Measurements from ENCODE around the gene UBA6. TPM values are rescaled to one million over a fixed set of nuclear protein-coding genes. Genes with fewer than 3 reads are reported as not detected.
A peak's percentile ranks its signal among the peaks of the same experiment; 100 is the strongest.

Gene UBA6
- total and polyA plus RNA-seq, 2 experiments from 2014 or later = 38.8 to 61.9 TPM

- 95 to 100% methylated on average over 2 of the region's 2 CpGs for WGBS, 2 experiments (ENCODE audit: low coverage in 1 of 2, low lambda C conversion rate in 2 of 2, missing lambda C conversion rate in 2 of 2)
- Histone ChIP-seq H3K27ac (no peak overlapping the region), H3K4me1 (ENCODE audit: insufficient read depth) (peaks cover 19% of the 10 kb centered on the region), H4K20me1 (ENCODE audit: insufficient read depth) (no peaks in the 10 kb centered on the region), H3K9me2 (ENCODE audit: insufficient read depth) (no peaks in the 10 kb centered on the region), H3K27me3 (replicated peaks; ENCODE audit: insufficient read depth) (no peaks in the 10 kb centered on the region), H3F3A (ENCODE audit: insufficient read depth) (0 out of 2 replicates have a peak, but pooled peaks cover 7% of the 10 kb centered on the region), H3K36me3 (ENCODE audit: low read depth) (no peaks in the 10 kb centered on the region), H3K9me3 (ENCODE audit: low read depth) (no peaks in the 10 kb centered on the region), H2AFZ (no peak overlapping the region), H3K4me2 (ENCODE audit: unreplicated experiment) (no peak overlapping the region), H3K4me3 (no peak overlapping the region), H3K79me2 (ENCODE audit: insufficient read depth) (0 out of 2 replicates have a peak, but pooled peaks cover 7% of the 10 kb centered on the region), H3K9ac (no peak overlapping the region)
- in situ Hi-C loops (cut with MboI) = no loop called here
- TF ChIP-seq EZH2 (IDR thresholded peaks at IDR 0.05; ENCODE audit: insufficient read depth, poor library complexity, severe bottlenecking) = no peak
- no peak for TF ChIP-seq EZH2phosphoT487 (IDR thresholded peaks at IDR 0.05; ENCODE audit: insufficient read depth, low read depth)
- DNase-seq = no peak
Measured at GRCh38 chr4:67718848-67719247, 17.9 kb upstream of the UBA6 start.

DNA sequence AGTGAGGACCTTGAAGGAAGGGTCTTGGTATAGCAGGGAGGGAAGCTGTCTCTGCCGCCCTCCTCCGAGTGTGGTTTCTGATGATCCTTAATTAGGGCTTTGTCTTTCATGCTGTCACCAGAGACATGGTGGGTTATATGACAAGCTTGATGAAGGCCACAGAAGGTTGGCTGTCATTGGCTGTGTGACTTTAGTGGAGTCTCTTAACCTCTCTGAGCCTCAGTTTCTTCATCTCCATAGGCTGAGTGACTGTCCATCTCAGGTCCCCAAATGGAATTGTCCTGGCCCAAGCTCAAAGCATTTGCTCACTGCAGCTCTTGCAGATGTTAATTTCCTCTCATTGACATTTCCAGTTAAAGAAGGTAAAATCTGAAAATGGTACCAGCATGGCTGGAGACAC is 16.6 kb upstream of the UBA6 start:
- H3K4me3 ChIP-seq = no peak overlapping the region
- in situ Hi-C loops (cut with MboI) = no loop called here
- no peak overlapping the region for H3K4me2 ChIP-seq (ENCODE audit: unreplicated experiment)
- H3K9me3 ChIP-seq (ENCODE audit: low read depth) = no peaks in the 10 kb centered on the region
- H3K9ac ChIP-seq = no peak overlapping the region
- DNase-seq = no peak
- no peaks in the 10 kb centered on the region for H3K9me2 ChIP-seq (ENCODE audit: insufficient read depth)
- no peak overlapping the region for H2AFZ ChIP-seq
- no peak overlapping the region for H3K27ac ChIP-seq
- H3K79me2 ChIP-seq (ENCODE audit: insufficient read depth) = 0 out of 2 replicates have a peak, but pooled peaks cover 7% of the 10 kb centered on the region
- peaks cover 24% of the 10 kb centered on the region for H3K4me1 ChIP-seq (ENCODE audit: insufficient read depth)
- 98% methylated on average over 2 of the region's 2 CpGs for WGBS, 2 experiments (ENCODE audit: low coverage in 1 of 2, low lambda C conversion rate in 2 of 2, missing lambda C conversion rate in 2 of 2)
- no peaks in the 10 kb centered on the region for H3K27me3 ChIP-seq (replicated peaks; ENCODE audit: insufficient read depth)
- H4K20me1 ChIP-seq (ENCODE audit: insufficient read depth) = no peaks in the 10 kb centered on the region
- H3F3A ChIP-seq (ENCODE audit: insufficient read depth) = 0 out of 2 replicates have a peak, but pooled peaks cover 13% of the 10 kb centered on the region
- TF ChIP-seq EZH2 (IDR thresholded peaks at IDR 0.05; ENCODE audit: insufficient read depth, poor library complexity, severe bottlenecking) = no peak
- no peak for TF ChIP-seq EZH2phosphoT487 (IDR thresholded peaks at IDR 0.05; ENCODE audit: insufficient read depth, low read depth)
- H3K36me3 ChIP-seq (ENCODE audit: low read depth) = no peaks in the 10 kb centered on the region

GRCh38 chr4:67714955-67715354 is 14.0 kb upstream of the UBA6 start:
- no peak for TF ChIP-seq EZH2 (IDR thresholded peaks at IDR 0.05; ENCODE audit: insufficient read depth, poor library complexity, severe bottlenecking)
- no peak for TF ChIP-seq EZH2phosphoT487 (IDR thresholded peaks at IDR 0.05; ENCODE audit: insufficient read depth, low read depth)
- in situ Hi-C loops (cut with MboI) = no loop called here
- Histone ChIP-seq H3K9me2 (ENCODE audit: insufficient read depth) (no peaks in the 10 kb centered on the region), H3K27me3 (replicated peaks; ENCODE audit: insufficient read depth) (no peaks in the 10 kb centered on the region), H4K20me1 (ENCODE audit: insufficient read depth) (no peaks in the 10 kb centered on the region), H3K36me3 (ENCODE audit: low read depth) (no peaks in the 10 kb centered on the region), H2AFZ (no peak overlapping the region), H3K27ac (no peak overlapping the region), H3F3A (ENCODE audit: insufficient read depth) (0 out of 2 replicates have a peak, but pooled peaks cover 13% of the 10 kb centered on the region), H3K9me3 (ENCODE audit: low read depth) (no peaks in the 10 kb centered on the region), H3K4me2 (ENCODE audit: unreplicated experiment) (no peak overlapping the region), H3K9ac (no peak overlapping the region), H3K4me1 (ENCODE audit: insufficient read depth) (peaks cover 13% of the 10 kb centered on the region), H3K79me2 (ENCODE audit: insufficient read depth) (peaks cover 17% of the 10 kb centered on the region), H3K4me3 (no peak overlapping the region)
- no peak for DNase-seq
- WGBS, 2 experiments (ENCODE audit: low coverage in 1 of 2, low lambda C conversion rate in 2 of 2, missing lambda C conversion rate in 2 of 2) = 86 to 89% methylated on average over 6 of the region's 6 CpGs

DNA sequence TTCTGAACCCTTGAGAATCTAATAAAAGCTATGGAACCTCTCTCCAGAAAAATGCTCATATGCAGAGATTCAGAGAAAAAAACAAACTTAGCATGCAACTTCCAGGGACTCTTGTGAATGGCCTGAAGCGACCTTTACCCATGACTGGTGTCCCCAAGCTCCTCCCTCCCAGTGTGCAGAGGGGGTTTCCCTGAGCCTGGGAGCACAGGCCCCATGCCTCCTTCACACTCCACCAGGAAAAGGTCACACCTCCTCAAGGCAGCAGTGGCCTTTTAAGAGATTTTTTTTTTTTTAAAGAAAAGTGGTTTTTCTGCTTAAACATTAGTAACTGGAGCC is 13.3 kb upstream of the UBA6 start:
- WGBS, 2 experiments (ENCODE audit: low coverage in 1 of 2, low lambda C conversion rate in 2 of 2, missing lambda C conversion rate in 2 of 2) = 93 to 100% methylated on average over 1 of the region's 1 CpG
- no peak overlapping the region for H3K4me3 ChIP-seq
- H3F3A ChIP-seq (ENCODE audit: insufficient read depth) = 0 out of 2 replicates have a peak, but pooled peaks cover 13% of the 10 kb centered on the region
- TF ChIP-seq EZH2phosphoT487 (IDR thresholded peaks at IDR 0.05; ENCODE audit: insufficient read depth, low read depth) = no peak
- TF ChIP-seq EZH2 (IDR thresholded peaks at IDR 0.05; ENCODE audit: insufficient read depth, poor library complexity, severe bottlenecking) = no peak
- peaks cover 13% of the 10 kb centered on the region for H3K4me1 ChIP-seq (ENCODE audit: insufficient read depth)
- no peaks in the 10 kb centered on the region for H3K9me3 ChIP-seq (ENCODE audit: low read depth)
- H3K36me3 ChIP-seq (ENCODE audit: low read depth) = no peaks in the 10 kb centered on the region
- H3K79me2 ChIP-seq (ENCODE audit: insufficient read depth) = peaks cover 24% of the 10 kb centered on the region
- no peak for DNase-seq
- H3K9me2 ChIP-seq (ENCODE audit: insufficient read depth) = no peaks in the 10 kb centered on the region
- peak overlapping the region; percentile 13 for H3K4me2 ChIP-seq (ENCODE audit: unreplicated experiment)
- H3K27me3 ChIP-seq (replicated peaks; ENCODE audit: insufficient read depth) = no peaks in the 10 kb centered on the region
- no peak overlapping the region for H3K9ac ChIP-seq
- peak overlapping the region; percentile 36 for H3K27ac ChIP-seq
- H4K20me1 ChIP-seq (ENCODE audit: insufficient read depth) = no peaks in the 10 kb centered on the region
- in situ Hi-C loops (cut with MboI) = no loop called here
- H2AFZ ChIP-seq = peak overlapping the region; percentile 27; the same call in 1 of the 2 replicates
